Activated T-cell treated with anti-CD3 and anti-CD28 coated beads, Interleukin-2, amount 50 U/mL, for 24 hours (primary cell): ENCODE results near the gene ROBO2.

Source experiments
- DNase-seq: peaks from one replicate; pipeline ENCODE4 v3.0.0-alpha.2; 2020
- H3K27ac Mint-ChIP-seq: 2 replicates; pipeline ENCODE4 v1.8.0; 2020; ENCODE audit warnings: mild to moderate bottlenecking, mixed read lengths
- H3K27me3 Mint-ChIP-seq: 2 replicates; pipeline ENCODE4 v1.8.0; 2020; ENCODE audit warnings: mixed read lengths
- H3K36me3 Mint-ChIP-seq: 2 replicates; pipeline ENCODE4 v1.8.0; 2020; ENCODE audit warnings: low read depth, mixed read lengths
- H3K4me1 Mint-ChIP-seq: 2 replicates; pipeline ENCODE4 v1.8.0; 2020; ENCODE audit warnings: low read depth, mixed read lengths
- H3K4me3 Mint-ChIP-seq: 2 replicates; pipeline ENCODE4 v1.8.0; 2020; ENCODE audit warnings: mild to moderate bottlenecking, moderate library complexity, mixed read lengths
- H3K9me3 Mint-ChIP-seq: 2 replicates; pipeline ENCODE4 v1.8.0; 2020; ENCODE audit warnings: mixed read lengths

ROBO2 gene

DNA sequence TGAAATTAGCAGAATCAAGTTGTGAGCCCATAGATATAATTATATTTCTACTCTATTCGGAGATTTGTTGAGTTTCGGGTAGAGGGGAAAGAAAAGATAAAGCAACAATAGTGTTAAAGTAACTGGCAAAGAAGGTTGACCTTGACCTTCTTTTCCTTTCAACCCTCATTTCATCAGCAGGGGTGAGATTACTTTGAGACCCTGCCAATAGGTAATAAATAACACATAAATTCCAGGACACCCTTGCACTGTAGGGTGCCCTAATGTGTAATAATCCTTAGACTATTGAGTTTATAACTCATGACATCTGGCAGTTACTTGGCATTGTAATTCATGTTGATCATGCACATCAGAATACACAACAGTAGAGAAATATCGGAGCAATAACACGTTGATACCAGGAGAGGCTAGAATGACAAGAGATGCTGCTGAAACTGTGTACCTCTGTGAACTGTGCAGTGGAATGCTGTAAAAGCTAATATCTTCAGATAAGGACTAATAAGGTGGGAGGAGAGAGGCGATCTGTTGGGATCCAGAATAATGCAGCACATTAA, 426.7 kb downstream of the ROBO2 start:
- no peak overlapping the region for H3K27ac Mint-ChIP-seq
- H3K4me3 Mint-ChIP-seq = no peak overlapping the region

GRCh38 chr3:77467702-77468625, 428.1 kb downstream of the ROBO2 start:
- no peak for DNase-seq
- H3K27me3 Mint-ChIP-seq = no peaks in the 10 kb centered on the region
- H3K4me3 Mint-ChIP-seq = no peak overlapping the region
- H3K36me3 Mint-ChIP-seq = no peaks in the 10 kb centered on the region
- no peaks in the 10 kb centered on the region for H3K4me1 Mint-ChIP-seq
- peaks cover 21% of the 10 kb centered on the region for H3K9me3 Mint-ChIP-seq
- no peak overlapping the region for H3K27ac Mint-ChIP-seq

More for the DNA sequence above, 426.7 kb downstream of the ROBO2 start:
- H3K9me3 Mint-ChIP-seq = peaks cover 17% of the 10 kb centered on the region
- DNase-seq = no peak
- no peaks in the 10 kb centered on the region for H3K4me1 Mint-ChIP-seq
- no peaks in the 10 kb centered on the region for H3K36me3 Mint-ChIP-seq
- H3K27me3 Mint-ChIP-seq = no peaks in the 10 kb centered on the region

GRCh38 chr3:77468626-77469020, 428.7 kb downstream of the ROBO2 start:
- Mint-ChIP-seq H3K36me3 (no peaks in the 10 kb centered on the region), H3K9me3 (peaks cover 20% of the 10 kb centered on the region), H3K4me3 (no peak overlapping the region), H3K27ac (no peak overlapping the region), H3K4me1 (no peaks in the 10 kb centered on the region), H3K27me3 (no peaks in the 10 kb centered on the region)
- DNase-seq = no peak

DNA sequence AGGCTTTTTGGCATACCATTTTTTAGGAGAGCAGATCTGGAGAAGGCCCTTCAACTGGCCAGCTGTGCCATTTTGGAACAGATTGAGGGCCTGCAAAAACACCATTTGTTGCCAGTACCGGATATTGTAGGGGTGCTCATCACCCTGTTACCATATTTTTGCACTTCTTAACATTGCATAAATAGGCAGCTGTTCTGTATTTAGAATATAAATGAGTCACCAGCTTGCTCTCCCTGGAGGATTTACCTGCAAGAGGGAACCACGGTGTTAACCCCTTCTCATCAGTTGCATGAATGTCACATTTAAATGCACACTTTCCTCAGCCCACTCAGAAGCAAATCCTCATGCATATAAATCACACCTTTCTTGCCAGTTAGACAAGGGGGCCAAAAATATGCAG, 435.6 kb downstream of the ROBO2 start:
- peaks cover 23% of the 10 kb centered on the region for H3K9me3 Mint-ChIP-seq
- no peak for DNase-seq
- H3K4me3 Mint-ChIP-seq = no peak overlapping the region
- no peaks in the 10 kb centered on the region for H3K4me1 Mint-ChIP-seq
- H3K27me3 Mint-ChIP-seq = no peaks in the 10 kb centered on the region
- H3K36me3 Mint-ChIP-seq = no peaks in the 10 kb centered on the region
- H3K27ac Mint-ChIP-seq = no peak overlapping the region

GRCh38 chr3:77479021-77479420, 439.1 kb downstream of the ROBO2 start:
- H3K4me3 Mint-ChIP-seq = no peak overlapping the region
- no peaks in the 10 kb centered on the region for H3K27me3 Mint-ChIP-seq
- no peaks in the 10 kb centered on the region for H3K4me1 Mint-ChIP-seq
- no peaks in the 10 kb centered on the region for H3K36me3 Mint-ChIP-seq
- peaks cover 18% of the 10 kb centered on the region for H3K9me3 Mint-ChIP-seq
- H3K27ac Mint-ChIP-seq = no peak overlapping the region
- DNase-seq = no peak

GRCh38 chr3:77489216-77489615, 449.3 kb downstream of the ROBO2 start:
- Mint-ChIP-seq H3K27me3 (no peaks in the 10 kb centered on the region), H3K27ac (no peak overlapping the region), H3K36me3 (no peaks in the 10 kb centered on the region), H3K9me3 (peaks cover 26% of the 10 kb centered on the region), H3K4me3 (no peak overlapping the region), H3K4me1 (no peaks in the 10 kb centered on the region)
- no peak for DNase-seq

- Mint-ChIP-seq H3K4me3 (no peak overlapping the region), H3K36me3 (no peaks in the 10 kb centered on the region), H3K4me1 (no peaks in the 10 kb centered on the region), H3K9me3 (peaks cover 19% of the 10 kb centered on the region), H3K27me3 (no peaks in the 10 kb centered on the region), H3K27ac (no peak overlapping the region)
- no peak for DNase-seq
These were observed 452.1 kb downstream of the ROBO2 start for GRCh38 chr3:77491961-77492360.

GRCh38 chr3:77500721-77501120, 460.8 kb downstream of the ROBO2 start:
- H3K27me3 Mint-ChIP-seq = no peaks in the 10 kb centered on the region
- H3K4me3 Mint-ChIP-seq = no peak overlapping the region
- no peaks in the 10 kb centered on the region for H3K4me1 Mint-ChIP-seq
- no peaks in the 10 kb centered on the region for H3K36me3 Mint-ChIP-seq
- no peak for DNase-seq
- peaks cover 7% of the 10 kb centered on the region for H3K9me3 Mint-ChIP-seq
- H3K27ac Mint-ChIP-seq = no peak overlapping the region

DNA sequence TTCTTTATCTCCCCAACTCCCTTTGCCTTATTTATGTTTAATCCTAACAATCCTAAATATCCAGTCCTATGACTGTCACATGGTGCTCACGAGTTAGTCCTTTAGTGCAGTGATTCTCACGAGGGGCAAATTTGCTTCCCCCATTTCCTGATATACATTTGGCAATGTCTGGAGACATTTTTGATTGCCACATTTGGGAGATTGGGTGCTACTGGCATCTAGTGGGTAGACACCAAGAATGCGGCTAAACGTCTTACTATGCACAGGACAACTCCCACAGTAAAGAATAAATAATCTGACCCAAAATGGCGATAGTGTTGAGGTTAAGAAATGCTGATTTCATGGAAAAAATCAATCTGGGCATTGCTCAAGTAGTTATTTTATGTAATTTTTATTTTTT, 466.5 kb downstream of the ROBO2 start:
- no peaks in the 10 kb centered on the region for H3K4me1 Mint-ChIP-seq
- no peaks in the 10 kb centered on the region for H3K27me3 Mint-ChIP-seq
- H3K36me3 Mint-ChIP-seq = no peaks in the 10 kb centered on the region
- peaks cover 10% of the 10 kb centered on the region for H3K9me3 Mint-ChIP-seq
- DNase-seq = no peak
- no peak overlapping the region for H3K27ac Mint-ChIP-seq
- H3K4me3 Mint-ChIP-seq = no peak overlapping the region

- no peaks in the 10 kb centered on the region for H3K27me3 Mint-ChIP-seq
- H3K4me3 Mint-ChIP-seq = no peak overlapping the region
- DNase-seq = no peak
- H3K9me3 Mint-ChIP-seq = peaks cover 20% of the 10 kb centered on the region
- no peaks in the 10 kb centered on the region for H3K36me3 Mint-ChIP-seq
- no peaks in the 10 kb centered on the region for H3K4me1 Mint-ChIP-seq
- no peak overlapping the region for H3K27ac Mint-ChIP-seq
These were observed 473.6 kb downstream of the ROBO2 start for GRCh38 chr3:77513542-77513941.

DNA sequence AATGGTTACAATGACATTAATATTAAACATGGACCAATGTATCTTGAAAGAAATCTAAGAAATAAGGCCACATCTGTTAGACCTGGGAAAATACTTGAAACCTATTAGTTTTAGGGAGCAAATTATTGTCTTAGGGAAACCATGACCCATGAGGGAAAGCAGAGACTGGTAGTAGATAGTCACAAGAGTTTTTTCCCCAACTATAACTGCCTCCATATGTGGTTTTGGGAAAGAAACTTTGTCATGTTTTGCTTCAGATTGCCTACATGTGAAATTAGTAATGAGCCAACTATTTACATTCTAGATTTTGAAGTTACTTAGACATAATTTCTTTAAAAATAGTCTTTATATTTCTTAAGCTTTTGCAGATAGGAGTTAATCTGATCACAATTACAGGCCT, 474.9 kb downstream of the ROBO2 start:
- no peaks in the 10 kb centered on the region for H3K36me3 Mint-ChIP-seq
- H3K4me1 Mint-ChIP-seq = no peaks in the 10 kb centered on the region
- no peak overlapping the region for H3K27ac Mint-ChIP-seq
- no peak overlapping the region for H3K4me3 Mint-ChIP-seq
- DNase-seq = no peak
- H3K27me3 Mint-ChIP-seq = no peaks in the 10 kb centered on the region
- H3K9me3 Mint-ChIP-seq = peaks cover 22% of the 10 kb centered on the region

DNA sequence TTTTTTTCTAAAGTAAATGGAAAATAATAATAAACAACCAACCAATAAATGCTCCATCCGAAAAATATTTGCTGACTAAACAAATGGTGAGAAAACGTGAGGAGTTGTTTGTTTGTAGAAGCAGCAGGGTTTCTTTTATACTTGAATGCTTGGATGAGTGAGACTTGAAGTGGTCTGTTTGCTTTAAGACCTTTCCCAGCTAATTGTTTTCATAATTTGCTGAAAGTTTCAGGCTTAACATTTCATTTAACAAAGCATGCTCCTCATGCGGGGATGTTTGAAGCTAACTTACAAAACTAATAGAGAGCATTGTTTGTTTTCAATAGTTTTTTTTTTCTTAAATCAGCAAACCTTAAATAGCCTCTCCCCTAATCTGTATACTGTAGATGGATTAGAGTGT, 484.6 kb downstream of the ROBO2 start:
- H3K4me1 Mint-ChIP-seq = no peaks in the 10 kb centered on the region
- no peak for DNase-seq
- no peak overlapping the region for H3K27ac Mint-ChIP-seq
- H3K36me3 Mint-ChIP-seq = no peaks in the 10 kb centered on the region
- no peaks in the 10 kb centered on the region for H3K27me3 Mint-ChIP-seq
- peaks cover 17% of the 10 kb centered on the region for H3K9me3 Mint-ChIP-seq
- no peak overlapping the region for H3K4me3 Mint-ChIP-seq

DNA sequence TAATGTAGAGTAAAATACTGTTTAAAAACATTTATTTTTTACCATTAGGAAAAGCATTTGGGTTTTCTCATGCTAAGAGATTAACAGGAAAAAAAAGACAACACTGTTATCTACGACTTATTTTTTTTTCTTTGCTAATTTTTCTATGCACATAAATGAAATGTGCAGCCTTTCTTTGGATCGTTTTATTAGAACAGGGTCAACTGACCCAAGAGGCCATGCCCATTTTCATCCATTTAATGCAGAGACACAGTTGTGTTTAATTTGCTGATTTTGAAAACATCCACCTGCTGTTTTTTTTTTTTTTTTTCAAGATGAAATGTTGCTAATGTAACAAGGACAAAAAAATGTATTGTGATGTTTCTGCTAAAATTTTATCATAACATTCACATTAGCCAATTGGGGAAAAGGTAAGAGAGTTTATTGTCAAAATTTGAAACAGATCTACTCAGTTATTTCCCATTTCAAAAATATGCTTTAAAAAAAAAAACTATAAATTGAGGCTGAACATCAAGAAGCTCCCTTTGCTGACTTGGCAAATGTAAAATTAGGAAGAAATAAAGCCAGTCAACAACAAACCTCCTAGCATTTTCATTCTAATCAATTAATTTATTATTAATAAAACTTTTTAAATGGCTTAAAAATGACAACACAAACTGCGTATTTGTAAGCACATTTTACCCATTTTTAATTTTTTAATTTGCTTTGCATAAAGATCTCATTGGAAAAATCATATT, 485.2 kb downstream of the ROBO2 start:
- no peaks in the 10 kb centered on the region for H3K27me3 Mint-ChIP-seq
- no peak for DNase-seq

DNA sequence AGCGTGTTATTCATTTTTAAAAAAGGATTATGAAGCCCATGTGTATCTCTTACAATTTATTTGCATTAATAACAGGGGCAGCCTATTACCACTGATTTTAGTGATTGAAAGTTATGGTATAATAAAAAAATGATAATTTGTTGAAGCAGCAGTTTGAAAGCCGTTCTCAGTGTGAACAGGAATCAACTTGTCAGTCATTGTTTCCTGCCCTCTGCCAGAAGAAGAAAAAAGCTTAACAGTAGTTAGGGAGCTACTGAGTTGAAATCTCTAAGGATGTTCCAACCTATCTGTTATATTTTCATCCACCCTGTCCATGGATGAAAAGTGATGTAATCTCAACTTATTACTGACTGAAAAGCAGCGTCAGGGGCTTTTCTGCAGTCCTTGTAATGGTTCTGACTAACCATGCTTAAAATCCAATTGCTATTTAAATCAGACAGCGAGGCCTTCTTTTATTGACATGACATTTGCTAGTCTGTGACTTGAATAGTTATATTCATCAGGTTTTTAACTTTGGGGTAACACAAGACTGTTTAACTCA, 486.7 kb downstream of the ROBO2 start:
- no peaks in the 10 kb centered on the region for H3K36me3 Mint-ChIP-seq
- H3K27ac Mint-ChIP-seq = no peak overlapping the region
- no peaks in the 10 kb centered on the region for H3K27me3 Mint-ChIP-seq
- H3K4me3 Mint-ChIP-seq = no peak overlapping the region
- no peak for DNase-seq
- H3K4me1 Mint-ChIP-seq = no peaks in the 10 kb centered on the region
- H3K9me3 Mint-ChIP-seq = peaks cover 15% of the 10 kb centered on the region

More for the DNA sequence above, 485.2 kb downstream of the ROBO2 start:
- Mint-ChIP-seq H3K9me3 (peaks cover 11% of the 10 kb centered on the region), H3K27ac (no peak overlapping the region), H3K36me3 (no peaks in the 10 kb centered on the region), H3K4me1 (no peaks in the 10 kb centered on the region), H3K4me3 (no peak overlapping the region)
